ENCODE results near the gene EPM2A.

EPM2A gene

GRCh38 chr6:145669627-145670034, 65.7 kb downstream of the EPM2A start:
- DNase-seq = no peak

DNA sequence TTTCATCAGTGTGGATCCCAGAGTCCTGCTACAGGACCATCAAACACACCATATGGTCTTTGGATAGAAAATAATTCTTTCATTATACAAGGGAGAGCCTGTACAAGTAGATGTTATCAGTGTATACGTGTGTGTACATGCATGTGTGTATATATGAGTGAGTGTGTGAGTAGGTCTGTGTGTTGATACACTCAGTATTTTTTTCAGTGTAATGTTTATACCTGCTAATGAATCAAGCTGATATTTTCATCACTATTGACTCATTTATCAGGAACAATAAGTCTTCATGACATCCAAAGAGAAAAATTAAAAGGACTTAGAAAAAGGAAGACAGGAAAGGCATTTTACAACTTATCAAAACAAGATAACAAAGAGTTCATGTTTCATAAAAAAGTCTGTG, 66.5 kb downstream of the EPM2A start:
- no peak for DNase-seq

- no peak for DNase-seq
These were observed 74.6 kb downstream of the EPM2A start for GRCh38 chr6:145660676-145661075.

DNA sequence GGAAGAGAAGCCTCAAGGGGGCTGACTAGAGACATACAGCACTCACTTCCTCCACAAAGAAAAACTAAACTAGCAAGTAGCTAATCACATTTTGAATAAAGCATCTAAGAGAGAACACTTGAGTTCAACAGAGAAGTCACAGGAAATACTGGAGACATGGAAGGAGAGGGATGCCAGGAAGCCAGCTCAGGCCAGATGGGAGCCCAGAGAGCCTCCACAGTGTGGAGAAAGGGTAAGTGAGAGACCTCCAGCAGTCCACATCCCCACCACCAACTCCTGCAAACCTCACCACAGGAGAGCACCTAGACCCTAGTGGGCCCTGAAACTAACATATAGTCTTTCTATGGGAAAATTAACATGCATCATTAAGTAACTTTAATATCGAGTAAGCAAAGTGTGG, 79.2 kb downstream of the EPM2A start:
- no peak for DNase-seq

GRCh38 chr6:145652572-145652971, 82.7 kb downstream of the EPM2A start:
- DNase-seq = no peak

GRCh38 chr6:145651988-145652387, 83.3 kb downstream of the EPM2A start:
- no peak for DNase-seq

DNA sequence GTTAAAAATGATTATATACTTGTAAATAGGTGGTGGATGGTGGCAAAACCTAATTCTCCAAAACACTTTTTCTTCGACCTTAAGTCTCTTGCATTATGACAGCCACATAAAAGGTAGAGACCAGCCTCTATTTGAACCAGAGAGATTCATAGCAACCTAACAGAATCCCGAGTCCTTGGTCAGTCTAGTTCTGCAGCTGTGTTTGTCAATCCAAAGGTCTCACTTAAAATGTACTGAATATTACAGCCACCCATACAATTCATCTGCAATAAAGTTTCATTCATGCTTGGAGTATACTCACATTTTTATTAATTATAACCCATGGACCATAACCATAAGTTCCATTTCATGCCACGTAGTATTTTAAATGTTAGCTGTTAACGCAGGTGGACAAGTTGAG, 87.2 kb downstream of the EPM2A start:
- DNase-seq = no peak

GRCh38 chr6:145647602-145648001, 87.7 kb downstream of the EPM2A start:
- no peak for DNase-seq

DNA sequence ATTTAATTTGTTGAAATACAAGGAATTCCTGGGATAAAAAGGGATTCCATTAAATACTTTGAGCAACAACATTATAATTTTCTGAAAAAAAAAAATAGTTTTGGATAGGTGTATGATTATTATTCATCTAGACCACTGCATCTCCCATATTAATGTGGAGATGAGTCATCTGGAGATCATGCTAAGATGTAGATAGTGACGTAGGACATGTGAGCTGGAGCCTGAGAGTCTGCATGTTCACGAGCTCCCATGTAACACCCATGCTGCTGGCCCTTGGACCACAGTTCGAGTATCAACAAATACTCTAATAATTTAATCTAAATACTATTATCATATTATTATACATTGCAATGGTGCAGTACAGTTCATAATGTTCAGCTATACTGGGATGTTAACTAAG, 91.6 kb downstream of the EPM2A start:
- no peak for DNase-seq

DNA sequence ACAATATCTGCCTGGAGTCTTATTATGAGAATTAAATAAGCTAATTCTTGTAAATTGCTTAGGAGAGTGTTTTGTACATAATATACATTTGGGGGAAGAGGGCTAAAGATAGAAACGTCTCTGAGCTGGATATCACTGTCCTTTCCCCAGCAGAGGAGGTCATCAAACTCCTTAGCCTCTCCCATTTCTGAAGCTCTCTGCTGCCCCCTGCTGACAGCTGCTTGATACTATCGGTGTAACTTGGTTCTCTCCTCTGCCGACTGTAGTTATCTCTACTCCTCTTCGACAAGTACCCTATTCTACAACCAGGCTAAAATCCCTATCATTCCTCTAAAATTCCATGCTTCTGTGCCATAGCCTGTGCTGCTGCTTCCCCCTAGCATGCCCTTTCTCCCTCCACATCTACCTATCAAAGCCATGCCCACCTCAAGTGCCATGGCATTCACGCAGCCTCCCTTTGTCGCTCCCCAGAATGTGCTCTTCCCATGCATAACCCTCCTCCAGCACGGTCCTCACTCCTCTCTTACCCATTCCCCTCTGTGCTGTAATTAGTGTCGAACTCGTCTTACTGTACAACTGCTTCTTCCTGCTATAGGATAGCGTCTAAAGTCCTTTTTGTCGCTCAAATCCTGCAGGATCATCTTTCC, 101.2 kb downstream of the EPM2A start:
- DNase-seq = peak; percentile 11 to 44

DNA sequence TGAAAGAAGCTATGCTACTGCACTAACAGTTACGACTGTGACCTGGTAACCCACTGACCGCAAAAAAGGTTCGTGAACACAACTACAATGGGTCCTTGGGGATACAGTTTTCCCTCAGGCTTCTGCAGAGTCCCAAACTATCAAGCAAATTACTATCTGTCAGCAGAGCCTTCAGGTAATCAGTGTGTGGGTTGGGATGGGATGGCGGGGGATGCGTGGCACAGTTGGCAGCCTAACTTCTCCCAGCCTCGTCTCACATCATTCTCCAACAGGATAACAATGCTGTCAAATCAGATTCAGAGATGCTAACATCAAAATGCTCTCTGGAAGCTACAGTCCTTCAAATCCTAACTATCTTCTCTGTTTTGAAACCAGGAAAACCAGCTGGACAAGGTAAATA, 102.3 kb downstream of the EPM2A start:
- DNase-seq = no peak

DNA sequence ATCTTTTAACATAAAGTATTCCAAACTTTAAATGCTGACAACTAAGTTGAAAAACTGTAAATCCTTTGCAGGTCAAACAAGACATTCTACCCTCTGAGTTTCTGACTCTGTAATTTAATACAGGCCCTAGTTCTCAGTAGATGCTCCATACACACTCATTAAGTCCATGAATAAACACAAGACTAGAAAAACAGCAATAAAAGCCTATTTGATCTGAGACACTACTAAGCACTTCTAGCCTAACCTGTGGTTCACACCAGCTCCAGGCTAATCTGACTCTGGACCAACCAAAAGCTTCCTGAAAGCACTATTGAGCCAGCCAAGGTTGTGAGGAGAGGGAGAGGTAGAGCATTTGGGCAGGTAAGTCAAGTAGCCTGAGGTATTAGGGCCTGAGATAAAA, 103.9 kb downstream of the EPM2A start:
- no peak for DNase-seq

- no peak for DNase-seq
These were observed 104.7 kb downstream of the EPM2A start for GRCh38 chr6:145630598-145630997.

- DNase-seq = no peak
These were observed 105.8 kb downstream of the EPM2A start for GRCh38 chr6:145629478-145629877.

- no peak for DNase-seq
These were observed 107.9 kb downstream of the EPM2A start for GRCh38 chr6:145627451-145627850.

DNA sequence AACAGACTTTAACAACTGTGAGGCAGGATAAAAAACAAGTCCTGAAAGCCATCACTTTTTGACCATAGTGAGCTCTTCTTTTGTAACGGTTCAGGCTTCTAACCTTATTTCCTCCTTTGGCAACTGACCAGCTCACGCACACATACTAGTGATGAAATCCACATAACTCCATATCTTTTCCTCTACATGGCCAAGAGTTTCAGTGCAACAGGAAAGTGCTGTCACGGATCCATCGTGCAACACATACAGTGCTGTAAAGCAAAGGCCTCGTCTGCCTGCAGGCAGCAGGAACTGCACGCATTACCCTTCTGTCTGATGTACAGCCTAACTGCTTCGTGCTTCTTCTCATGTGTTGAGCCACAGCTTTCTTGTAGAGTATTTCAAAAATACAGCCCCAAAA, 108.5 kb downstream of the EPM2A start:
- DNase-seq = no peak

GRCh38 chr6:145623231-145623630, 112.1 kb downstream of the EPM2A start:
- no peak for DNase-seq

DNA sequence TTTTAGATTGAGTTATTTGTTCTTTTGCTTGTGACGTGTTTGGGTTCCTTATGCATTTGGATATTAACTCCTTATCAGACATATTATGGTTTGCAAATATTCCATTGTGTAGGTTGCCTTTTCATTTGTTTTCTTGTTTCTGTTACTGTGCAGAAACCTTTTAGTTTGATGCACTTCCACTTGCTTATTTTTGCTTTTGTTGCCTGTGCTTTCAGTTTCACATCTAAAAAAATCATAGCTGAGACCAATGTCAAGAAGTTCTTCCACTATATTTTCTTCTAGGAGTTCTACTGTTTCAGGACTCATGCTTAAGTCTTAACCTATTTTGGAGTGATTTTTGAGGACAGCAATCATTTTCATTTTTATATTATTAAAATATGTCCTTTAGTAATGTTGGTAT, 113.5 kb downstream of the EPM2A start:
- DNase-seq = no peak

DNA sequence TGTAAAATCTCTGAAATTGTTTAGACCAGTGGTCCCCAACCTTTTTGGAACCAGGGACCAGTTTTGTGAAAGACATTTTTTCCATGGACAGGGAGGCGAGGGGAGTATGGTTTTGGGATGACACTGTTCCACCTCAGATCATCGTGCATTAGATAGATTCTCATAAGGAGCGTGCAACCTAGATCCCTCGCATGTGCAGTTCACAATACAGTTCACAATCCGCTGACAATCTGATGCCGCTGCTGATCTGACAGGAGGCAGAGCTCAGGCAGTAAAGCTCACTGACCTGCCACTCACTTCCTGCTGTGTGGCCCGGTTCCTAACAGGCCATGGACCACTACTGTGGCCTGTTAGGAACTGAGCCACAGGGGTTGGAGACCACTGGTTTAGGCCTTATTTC, 115.2 kb downstream of the EPM2A start:
- DNase-seq = no peak

DNA sequence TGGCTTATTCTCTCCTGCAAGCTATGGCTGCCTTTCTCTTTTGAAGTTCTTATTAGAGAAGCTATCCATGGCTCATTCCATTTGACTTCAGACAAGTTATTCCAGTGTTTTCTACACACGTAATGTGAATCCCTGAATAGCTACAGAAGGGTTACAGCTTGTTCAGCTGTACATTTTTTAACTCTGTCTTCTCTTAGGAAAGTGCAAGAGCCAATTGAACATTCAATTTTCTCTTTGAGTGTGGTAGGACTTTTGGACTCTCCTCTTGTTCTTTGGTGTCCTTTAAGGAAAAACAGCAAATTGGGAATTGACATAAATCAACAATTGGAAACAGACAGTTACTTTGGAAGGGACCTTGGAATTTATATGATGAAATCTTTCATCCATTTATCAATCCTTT, 125.8 kb downstream of the EPM2A start:
- no peak for DNase-seq

DNA sequence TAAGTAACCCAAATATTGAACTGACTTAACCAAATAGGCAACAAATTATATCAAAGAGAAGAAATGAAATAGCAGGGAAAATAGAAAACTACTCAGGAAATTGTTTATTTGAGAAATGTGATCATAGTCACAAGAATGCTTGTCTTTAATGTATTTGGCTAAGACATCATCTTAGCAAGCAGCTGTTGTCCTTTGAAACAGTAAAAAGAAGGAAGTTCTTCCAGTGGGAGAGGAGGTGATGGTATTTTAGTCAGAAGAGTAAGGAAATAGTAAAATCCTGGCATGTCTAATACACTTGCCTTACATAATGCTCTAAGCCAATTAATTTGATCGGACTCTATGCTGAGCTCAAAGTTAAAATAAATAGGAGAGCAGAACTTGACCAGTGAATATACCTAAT, 126.5 kb downstream of the EPM2A start:
- no peak for DNase-seq

DNA sequence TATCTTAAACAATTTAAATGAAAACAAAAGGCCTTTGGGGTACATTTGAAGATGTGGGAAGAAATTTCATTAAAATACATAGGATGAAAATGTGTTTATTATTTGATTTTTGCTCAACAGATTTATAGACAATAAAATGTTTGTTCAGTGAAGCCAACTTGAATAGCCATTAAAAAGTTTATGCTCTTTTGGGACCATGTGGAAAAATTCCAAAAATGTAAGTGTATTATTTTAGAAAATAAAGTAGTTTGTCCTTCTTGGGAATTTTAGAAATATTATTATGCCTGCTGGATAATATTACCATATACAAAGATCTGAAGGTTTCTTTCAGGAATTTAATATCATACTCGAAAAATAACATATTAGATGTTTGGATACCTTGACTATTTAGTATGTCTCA, 131.3 kb downstream of the EPM2A start:
- DNase-seq = no peak

- DNase-seq = no peak
These were observed 131.9 kb downstream of the EPM2A start for GRCh38 chr6:145603424-145603833.

DNA sequence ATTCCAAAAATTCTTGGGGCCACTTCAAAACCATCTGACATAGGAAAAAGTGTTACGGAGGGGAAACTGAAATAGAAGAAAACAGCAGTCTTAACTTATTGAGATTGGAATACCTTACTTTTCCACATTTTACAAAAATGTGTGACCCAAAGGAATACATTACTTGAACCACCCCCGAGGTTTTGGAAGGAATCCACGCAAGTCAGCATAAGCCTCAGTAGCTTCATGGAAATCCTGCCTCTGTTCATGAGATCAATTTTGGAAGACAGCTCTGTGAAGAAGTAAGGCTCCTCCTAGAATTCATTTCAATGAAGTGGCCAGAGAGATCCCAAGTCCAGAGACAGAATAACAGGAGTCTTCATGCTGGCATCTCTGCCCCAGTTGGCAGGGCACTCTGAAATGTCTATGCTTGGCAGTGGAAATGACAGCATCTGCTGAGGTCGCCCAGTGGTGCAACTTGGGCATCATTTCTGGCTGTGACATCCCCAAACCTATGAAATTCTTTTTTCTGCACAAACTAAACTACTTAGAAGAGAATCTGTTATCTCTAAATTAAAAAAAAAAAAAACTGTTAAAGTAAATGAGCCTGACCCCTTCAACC, 132.5 kb downstream of the EPM2A start:
- no peak for DNase-seq

GRCh38 chr6:145601397-145601796, 133.9 kb downstream of the EPM2A start:
- DNase-seq = no peak
